CD4-positive, alpha-beta T cell treated with Interleukin-4 for 1 hour (primary cell): Measurements from ENCODE around the gene RGL1.
A peak's percentile ranks its signal among the peaks of the same experiment; 100 is the strongest.

Source experiments
- DNase-seq, 2 donors: peaks; one replicate each; pipeline ENCODE4 v3.0.0-alpha.2; 2020 to 2022

Gene RGL1

GRCh38 chr1:183893561-183894289 is 88.8 kb downstream of the RGL1 start:
- no peak for DNase-seq

GRCh38 chr1:183894290-183894565 is 89.3 kb downstream of the RGL1 start:
- DNase-seq, result no peak

- DNase-seq, result peak in 1 of 2 donors; percentile 30
Observed at GRCh38 chr1:183896466-183897048, 91.6 kb downstream of the RGL1 start.

- no peak for DNase-seq
Observed at GRCh38 chr1:183898001-183898396, 93.1 kb downstream of the RGL1 start.

- DNase-seq, result no peak
Observed at GRCh38 chr1:183898610-183899009, 93.7 kb downstream of the RGL1 start.

GRCh38 chr1:183901748-183902330 is 96.9 kb downstream of the RGL1 start:
- DNase-seq, result no peak

GRCh38 chr1:183903101-183903500 is 98.2 kb downstream of the RGL1 start:
- no peak for DNase-seq

- DNase-seq, result no peak
Observed at GRCh38 chr1:183905508-183906113, 100.7 kb downstream of the RGL1 start.

GRCh38 chr1:183907070-183907469 is 102.2 kb downstream of the RGL1 start:
- no peak for DNase-seq

- no peak for DNase-seq
Observed at GRCh38 chr1:183908079-183908478, 103.2 kb downstream of the RGL1 start.

- no peak for DNase-seq
Observed at GRCh38 chr1:183909672-183910071, 104.8 kb downstream of the RGL1 start.

- no peak for DNase-seq
Observed at GRCh38 chr1:183910845-183911244, 105.9 kb downstream of the RGL1 start.

GRCh38 chr1:183911285-183911684 is 106.4 kb downstream of the RGL1 start:
- DNase-seq, result peak in 1 of 2 donors; percentile 56

- no peak for DNase-seq
Observed at GRCh38 chr1:183912265-183912886, 107.5 kb downstream of the RGL1 start.

GRCh38 chr1:183913567-183913993 is 108.7 kb downstream of the RGL1 start:
- DNase-seq, result no peak

- peak in 1 of 2 donors; percentile 21 for DNase-seq
Observed at GRCh38 chr1:183914276-183914675, 109.4 kb downstream of the RGL1 start.

- DNase-seq, result no peak
Observed at GRCh38 chr1:183914891-183915290, 110.0 kb downstream of the RGL1 start.

- peak; percentile 75 to 87 for DNase-seq
Observed at GRCh38 chr1:183915625-183916510, 110.9 kb downstream of the RGL1 start.

- DNase-seq, result no peak
Observed at GRCh38 chr1:183916574-183916973, 111.7 kb downstream of the RGL1 start.

GRCh38 chr1:183918589-183918988 is 113.7 kb downstream of the RGL1 start:
- DNase-seq, result no peak

GRCh38 chr1:183920651-183921050 is 115.7 kb downstream of the RGL1 start:
- no peak for DNase-seq

- no peak for DNase-seq
Observed at GRCh38 chr1:183922197-183922596, 117.3 kb downstream of the RGL1 start.

- no peak for DNase-seq
Observed at GRCh38 chr1:183925947-183926346, 121.0 kb downstream of the RGL1 start.
